ENCODE results near the gene PLEKHG5.

DNA sequence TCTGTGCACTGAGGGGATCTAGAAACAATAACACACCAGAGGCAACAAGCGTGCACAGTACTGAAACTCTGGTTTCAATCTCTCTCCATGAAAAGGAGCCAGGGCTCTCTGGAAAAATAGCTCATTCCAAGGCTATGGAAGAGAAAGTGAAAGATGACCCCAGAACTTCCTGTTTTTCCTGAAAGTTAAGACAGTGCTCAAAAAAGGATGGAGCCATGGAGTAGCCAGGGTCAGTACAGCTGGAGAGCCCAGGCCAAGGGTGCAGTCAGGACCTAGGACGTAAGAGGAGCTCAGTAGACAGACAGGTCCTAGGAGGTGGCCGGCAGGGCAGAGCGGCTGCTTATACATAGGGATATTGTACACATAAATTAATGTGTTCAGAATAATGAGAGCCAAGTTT, 43.7 kb upstream of the PLEKHG5 start:
- TF ChIP-seq, protein P1, sequence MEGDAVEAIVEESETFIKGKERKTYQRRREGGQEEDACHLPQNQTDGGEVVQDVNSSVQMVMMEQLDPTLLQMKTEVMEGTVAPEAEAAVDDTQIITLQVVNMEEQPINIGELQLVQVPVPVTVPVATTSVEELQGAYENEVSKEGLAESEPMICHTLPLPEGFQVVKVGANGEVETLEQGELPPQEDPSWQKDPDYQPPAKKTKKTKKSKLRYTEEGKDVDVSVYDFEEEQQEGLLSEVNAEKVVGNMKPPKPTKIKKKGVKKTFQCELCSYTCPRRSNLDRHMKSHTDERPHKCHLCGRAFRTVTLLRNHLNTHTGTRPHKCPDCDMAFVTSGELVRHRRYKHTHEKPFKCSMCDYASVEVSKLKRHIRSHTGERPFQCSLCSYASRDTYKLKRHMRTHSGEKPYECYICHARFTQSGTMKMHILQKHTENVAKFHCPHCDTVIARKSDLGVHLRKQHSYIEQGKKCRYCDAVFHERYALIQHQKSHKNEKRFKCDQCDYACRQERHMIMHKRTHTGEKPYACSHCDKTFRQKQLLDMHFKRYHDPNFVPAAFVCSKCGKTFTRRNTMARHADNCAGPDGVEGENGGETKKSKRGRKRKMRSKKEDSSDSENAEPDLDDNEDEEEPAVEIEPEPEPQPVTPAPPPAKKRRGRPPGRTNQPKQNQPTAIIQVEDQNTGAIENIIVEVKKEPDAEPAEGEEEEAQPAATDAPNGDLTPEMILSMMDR (IDR thresholded peaks at IDR 0.05), result no peak
- TF ChIP-seq ZFX (IDR thresholded peaks at IDR 0.05; ENCODE audit: borderline replicate concordance), result no peak
